Suprapubic skin (tissue), 4 donors: ENCODE results near the gene UBTD2.

Experiments used
- EP300 ChIP-seq: sonication (generic); formaldehyde crosslinking; IDR thresholded peaks from one replicate; pipeline ENCODE4 v1.6.1; 2017; ENCODE audit warnings: antibody characterized with exemption
- POLR2AphosphoS5 ChIP-seq, 3 donors: sonication (generic); formaldehyde crosslinking; IDR thresholded peaks; one replicate each; pipeline ENCODE4 v1.6.1; 2017; ENCODE audit warnings: antibody characterized with exemption in 3 of 3
- TF ChIP-seq, protein P1 (sequence below), 2 donors: fragments of 200-600 bp in 1 of 2; fragments of 450-650 bp in 1 of 2; sonication (generic) in 1 of 2; IDR thresholded peaks; one replicate each; pipeline ENCODE4 v1.5.1; 2016 to 2019; ENCODE audit warnings: antibody characterized with exemption in 2 of 2, mild to moderate bottlenecking in 1 of 2, moderate library complexity in 1 of 2

DNA sequence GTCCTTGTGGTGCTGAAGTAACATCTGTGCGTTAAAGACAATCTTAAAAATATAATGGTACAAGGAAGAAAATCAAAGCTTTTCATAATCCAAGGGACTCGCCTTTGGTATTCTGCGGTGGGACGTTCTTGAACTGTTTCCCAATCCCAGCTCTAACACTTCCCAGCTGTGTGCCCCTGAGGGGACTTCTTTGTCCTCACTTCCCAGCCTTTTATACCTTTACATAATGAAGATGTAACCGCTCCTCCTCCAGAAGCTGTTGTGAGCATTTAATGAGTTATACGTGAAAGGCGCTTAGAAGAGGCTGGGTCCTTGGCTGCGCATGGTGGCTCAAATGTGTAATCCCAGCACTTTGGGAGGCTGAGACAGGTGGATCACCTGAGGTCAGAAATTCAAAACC lies 112.4 kb downstream of the UBTD2 start:
- TF ChIP-seq POLR2AphosphoS5 (IDR thresholded peaks at IDR 0.05): no peak
- TF ChIP-seq, protein P1, sequence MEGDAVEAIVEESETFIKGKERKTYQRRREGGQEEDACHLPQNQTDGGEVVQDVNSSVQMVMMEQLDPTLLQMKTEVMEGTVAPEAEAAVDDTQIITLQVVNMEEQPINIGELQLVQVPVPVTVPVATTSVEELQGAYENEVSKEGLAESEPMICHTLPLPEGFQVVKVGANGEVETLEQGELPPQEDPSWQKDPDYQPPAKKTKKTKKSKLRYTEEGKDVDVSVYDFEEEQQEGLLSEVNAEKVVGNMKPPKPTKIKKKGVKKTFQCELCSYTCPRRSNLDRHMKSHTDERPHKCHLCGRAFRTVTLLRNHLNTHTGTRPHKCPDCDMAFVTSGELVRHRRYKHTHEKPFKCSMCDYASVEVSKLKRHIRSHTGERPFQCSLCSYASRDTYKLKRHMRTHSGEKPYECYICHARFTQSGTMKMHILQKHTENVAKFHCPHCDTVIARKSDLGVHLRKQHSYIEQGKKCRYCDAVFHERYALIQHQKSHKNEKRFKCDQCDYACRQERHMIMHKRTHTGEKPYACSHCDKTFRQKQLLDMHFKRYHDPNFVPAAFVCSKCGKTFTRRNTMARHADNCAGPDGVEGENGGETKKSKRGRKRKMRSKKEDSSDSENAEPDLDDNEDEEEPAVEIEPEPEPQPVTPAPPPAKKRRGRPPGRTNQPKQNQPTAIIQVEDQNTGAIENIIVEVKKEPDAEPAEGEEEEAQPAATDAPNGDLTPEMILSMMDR (IDR thresholded peaks at IDR 0.05): no peak
- TF ChIP-seq EP300: no peak
